AG10803 (cell line): ENCODE measurements around the gene EPHB4.

Experiments used
- DNase-seq: peaks from one replicate; pipeline ENCODE4 v3.0.0; 2010; ENCODE audit warnings: low read depth
- H3K4me3 ChIP-seq: 2 replicates; pipeline ENCODE4 v1.5.1; 2011; ENCODE audit warnings: mild to moderate bottlenecking, low read length, control low read depth
- TF ChIP-seq, protein P1 (sequence below): conservative IDR thresholded peaks from 2 replicates; pipeline ENCODE4 v1.5.1; 2011; ENCODE audit warnings: mild to moderate bottlenecking, low read length, control low read depth, inconsistent platforms

Gene EPHB4

DNA sequence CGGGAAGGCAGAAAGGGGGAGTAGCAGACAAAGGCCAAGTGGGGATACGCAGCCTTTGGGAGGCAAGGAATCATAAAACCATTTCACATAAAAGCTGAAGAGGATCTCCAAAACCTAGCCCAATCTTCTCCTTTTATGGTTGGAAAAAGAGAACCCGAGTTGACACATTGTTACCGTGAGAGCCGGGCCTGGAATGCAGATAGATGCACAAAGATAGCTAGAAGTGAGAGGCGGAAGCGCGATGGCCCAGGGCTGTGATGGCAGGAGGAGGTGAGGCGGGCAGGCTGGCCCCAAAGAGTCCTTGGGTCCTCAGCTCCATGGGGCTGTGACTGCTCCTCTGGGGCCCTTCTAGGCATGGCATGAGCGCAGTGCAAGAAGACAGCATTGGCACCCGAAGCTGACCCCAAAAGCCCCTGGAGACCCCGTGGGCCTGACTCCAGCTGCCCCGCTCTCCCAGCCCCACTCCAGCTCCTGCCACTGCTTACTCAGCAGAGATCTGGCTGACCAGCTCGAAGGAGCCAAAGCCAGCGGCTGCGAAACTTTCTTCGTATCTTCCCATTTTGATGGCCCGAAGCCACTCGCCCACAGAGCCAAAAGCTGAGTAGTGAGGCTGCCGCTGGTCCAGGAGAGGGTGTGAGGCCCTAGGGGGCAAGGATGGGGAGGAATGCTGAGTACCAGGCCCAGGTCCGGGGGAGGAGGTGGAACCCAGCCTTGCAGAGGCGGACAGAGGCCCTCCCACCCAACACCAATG, 22.5 kb downstream of the EPHB4 start:
- no peak for DNase-seq
- TF ChIP-seq, protein P1, sequence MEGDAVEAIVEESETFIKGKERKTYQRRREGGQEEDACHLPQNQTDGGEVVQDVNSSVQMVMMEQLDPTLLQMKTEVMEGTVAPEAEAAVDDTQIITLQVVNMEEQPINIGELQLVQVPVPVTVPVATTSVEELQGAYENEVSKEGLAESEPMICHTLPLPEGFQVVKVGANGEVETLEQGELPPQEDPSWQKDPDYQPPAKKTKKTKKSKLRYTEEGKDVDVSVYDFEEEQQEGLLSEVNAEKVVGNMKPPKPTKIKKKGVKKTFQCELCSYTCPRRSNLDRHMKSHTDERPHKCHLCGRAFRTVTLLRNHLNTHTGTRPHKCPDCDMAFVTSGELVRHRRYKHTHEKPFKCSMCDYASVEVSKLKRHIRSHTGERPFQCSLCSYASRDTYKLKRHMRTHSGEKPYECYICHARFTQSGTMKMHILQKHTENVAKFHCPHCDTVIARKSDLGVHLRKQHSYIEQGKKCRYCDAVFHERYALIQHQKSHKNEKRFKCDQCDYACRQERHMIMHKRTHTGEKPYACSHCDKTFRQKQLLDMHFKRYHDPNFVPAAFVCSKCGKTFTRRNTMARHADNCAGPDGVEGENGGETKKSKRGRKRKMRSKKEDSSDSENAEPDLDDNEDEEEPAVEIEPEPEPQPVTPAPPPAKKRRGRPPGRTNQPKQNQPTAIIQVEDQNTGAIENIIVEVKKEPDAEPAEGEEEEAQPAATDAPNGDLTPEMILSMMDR = no peak
- no peak overlapping the region for H3K4me3 ChIP-seq

DNA sequence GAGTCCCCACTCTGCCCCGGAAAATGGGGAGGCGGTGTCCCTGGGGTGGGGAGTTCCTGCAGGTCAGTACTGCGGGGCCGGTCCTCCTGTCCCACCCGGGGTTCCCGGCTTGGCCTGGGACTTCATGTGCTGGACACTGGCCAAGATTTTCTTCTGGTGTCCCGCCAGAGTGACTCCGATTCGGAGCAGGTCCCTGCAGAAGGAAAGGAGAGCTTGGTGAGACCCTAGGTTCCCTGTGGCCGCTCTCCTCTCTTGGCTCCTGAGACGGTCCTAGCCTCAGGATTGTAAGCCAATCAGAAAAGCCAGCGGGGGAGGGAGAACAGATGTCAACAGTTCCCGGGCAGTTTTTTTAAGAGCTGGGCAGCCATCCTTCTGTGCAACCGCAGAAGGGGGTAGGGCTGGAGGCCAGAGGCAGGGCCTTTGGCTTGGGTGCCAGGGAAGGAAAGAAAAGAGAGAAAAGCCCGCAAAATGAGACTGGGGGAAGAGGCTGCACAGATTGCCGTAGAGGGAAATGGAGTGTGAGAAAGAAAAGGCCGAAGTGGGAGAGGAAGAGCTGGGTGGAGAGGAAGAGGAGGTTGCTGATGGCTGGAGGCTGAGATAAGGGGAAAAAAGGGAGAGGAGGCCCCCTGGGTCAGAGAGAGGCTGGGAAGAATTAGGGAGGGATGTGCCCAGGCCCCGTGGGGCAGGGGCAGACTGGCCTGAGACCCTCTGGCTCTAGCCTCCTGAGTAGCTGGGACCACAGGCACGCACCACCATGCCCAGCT, 23.7 kb downstream of the EPHB4 start:
- peak; percentile 89 for DNase-seq
- H3K4me3 ChIP-seq = peak overlapping the region; percentile 12; the same call in 1 of the 2 replicates
- TF ChIP-seq, protein P1 = no peak

DNA sequence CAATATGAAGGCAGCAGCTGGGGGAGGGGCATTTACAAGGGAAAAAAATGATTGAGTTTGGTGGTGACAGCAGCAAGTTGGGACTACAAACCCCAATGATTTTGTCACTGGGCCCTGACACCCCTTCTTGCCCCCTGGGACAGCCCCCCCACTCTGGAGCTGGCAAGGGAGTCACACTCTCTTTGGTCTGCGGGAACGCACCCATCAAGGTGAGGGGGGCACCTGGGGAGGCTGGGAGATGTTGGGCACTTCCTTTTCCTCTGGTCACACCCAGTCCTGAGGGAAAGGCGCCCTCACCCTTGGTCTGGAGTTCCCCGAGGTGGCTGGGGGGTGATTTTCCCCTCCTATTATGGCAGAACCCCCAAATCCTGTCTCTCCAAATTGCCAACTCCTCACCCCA, 24.4 kb downstream of the EPHB4 start:
- no peak overlapping the region for H3K4me3 ChIP-seq
- TF ChIP-seq, protein P1 = no peak
- no peak for DNase-seq

DNA sequence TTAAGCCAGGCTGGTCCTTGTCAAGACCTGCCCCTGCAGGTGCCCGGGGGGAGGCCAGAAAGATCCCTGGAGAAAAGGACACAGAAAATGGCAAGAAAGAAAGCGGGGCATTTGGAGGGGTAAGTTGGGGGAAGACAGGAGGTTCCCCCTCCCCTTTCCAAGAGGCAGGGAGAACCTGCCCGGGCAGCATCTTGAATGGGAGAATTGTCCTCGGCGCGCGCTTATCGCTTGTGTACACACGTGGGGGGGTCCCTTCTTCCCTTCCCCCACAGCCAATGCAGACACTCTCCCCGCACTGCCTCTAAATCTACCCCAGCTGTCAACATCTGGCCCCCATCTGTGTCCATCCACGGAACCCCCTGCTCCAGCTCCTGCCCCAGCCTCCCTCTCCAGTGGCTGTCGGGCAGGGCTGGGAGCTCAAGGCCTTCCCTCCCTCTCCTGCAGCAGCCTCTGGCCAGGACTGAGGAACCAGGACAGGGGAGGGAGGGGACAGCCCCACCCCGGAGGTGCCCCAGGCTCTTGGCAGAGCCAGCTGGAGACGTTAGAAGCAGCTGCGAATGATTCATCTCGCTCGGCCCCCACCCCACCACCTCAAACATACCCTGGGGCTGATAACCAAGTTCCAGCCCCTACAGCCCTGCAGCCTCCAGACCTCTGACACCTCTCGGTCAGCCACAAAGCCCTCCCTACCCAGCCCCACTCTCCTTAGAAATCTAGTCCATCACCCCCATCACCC, 25.3 kb downstream of the EPHB4 start:
- H3K4me3 ChIP-seq = no peak overlapping the region
- TF ChIP-seq, protein P1 = no peak
- DNase-seq = peak; percentile 85

DNA sequence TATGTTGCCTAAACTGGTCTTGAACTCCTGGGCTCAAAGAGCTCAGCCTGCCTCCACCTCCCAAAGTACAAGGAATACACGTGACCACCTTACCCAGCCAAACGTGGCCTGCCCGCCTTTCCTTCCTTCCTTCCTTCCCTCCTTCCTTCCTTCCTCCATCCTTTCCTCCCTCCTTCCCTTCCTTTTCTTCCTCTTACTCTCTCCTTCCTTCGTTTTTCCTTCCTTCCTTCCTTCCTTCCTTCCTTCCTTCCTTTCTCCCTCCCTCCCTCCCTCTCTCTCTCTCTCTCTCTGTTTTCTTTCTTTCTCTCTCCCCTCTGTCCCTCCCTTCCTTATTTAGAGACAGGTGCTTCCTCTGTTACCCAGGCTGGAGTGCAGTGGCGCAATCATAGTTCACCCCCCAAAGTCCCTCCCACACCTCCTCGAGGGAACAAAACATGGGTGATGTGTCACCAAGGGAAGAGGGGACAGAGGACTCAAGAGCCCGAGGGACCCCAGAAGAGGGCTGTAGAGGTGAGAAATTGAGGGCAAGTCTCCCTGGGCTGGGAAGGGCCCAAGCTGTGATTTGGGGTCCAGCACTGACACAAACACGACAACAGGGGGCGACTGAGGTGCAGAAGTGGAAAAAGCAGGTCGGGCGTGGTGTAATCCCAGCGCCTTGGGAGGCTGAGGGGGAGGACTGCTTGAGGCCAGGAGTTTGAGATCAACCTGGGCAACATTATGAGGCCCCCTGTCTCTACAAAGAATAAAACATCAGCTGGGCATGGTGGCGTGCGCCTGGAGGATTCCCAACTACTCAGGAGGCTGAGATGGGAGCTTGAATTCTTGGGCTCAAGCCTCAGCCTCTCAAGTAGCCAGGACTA, 28.1 kb downstream of the EPHB4 start:
- TF ChIP-seq, protein P1 = peak; percentile 83
- peak; percentile 59 for DNase-seq
- H3K4me3 ChIP-seq = no peak overlapping the region

DNA sequence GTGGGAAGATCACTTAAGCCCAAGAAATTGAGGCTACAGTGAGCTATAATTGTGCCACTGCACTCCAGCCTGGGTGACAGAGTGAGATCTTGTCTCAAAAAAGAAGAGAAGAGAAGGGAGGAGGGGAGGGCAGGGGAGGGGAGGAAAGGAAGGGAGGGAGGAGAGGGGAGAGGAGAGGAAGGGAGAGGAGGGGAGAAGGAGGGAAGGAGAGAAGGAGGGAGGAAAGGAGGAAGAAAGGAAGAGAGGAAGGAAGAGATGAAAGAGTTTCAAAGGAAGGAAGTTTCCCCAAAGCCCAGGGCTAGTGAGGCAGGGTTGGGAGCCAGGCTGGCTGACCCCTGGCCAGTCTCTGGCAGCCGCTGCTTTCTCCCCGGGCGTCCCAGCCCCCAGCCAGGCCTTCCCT, 32.6 kb downstream of the EPHB4 start:
- H3K4me3 ChIP-seq = no peak overlapping the region
- no peak for DNase-seq
- TF ChIP-seq, protein P1 = no peak
